ENCODE results near the gene RAET1L.

DNA sequence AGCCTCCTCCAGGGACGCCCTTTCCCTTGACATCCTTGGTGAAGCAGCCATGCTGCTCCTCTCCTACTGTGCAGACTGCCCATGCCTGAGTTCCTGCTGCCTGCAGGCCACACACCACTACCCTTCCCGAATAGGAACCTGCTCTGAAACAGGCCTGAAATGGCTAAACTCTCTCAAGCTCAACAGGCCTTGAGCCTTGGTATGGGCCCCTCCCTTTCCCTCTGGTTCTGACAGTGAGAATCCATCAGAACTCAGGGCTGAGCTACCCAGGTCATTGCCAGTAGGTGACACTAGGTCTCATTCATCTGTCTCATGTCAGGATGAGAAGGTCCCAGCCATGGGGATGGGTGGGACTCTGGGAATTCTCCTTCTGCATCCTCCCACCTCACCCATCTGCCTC, 25.7 kb downstream of the RAET1L start:
- TF ChIP-seq EZH2 (IDR thresholded peaks at IDR 0.05; ENCODE audit: borderline replicate concordance, insufficient read depth, low read depth, low read length, poor library complexity, severe bottlenecking): no peak
- TF ChIP-seq, protein P1, sequence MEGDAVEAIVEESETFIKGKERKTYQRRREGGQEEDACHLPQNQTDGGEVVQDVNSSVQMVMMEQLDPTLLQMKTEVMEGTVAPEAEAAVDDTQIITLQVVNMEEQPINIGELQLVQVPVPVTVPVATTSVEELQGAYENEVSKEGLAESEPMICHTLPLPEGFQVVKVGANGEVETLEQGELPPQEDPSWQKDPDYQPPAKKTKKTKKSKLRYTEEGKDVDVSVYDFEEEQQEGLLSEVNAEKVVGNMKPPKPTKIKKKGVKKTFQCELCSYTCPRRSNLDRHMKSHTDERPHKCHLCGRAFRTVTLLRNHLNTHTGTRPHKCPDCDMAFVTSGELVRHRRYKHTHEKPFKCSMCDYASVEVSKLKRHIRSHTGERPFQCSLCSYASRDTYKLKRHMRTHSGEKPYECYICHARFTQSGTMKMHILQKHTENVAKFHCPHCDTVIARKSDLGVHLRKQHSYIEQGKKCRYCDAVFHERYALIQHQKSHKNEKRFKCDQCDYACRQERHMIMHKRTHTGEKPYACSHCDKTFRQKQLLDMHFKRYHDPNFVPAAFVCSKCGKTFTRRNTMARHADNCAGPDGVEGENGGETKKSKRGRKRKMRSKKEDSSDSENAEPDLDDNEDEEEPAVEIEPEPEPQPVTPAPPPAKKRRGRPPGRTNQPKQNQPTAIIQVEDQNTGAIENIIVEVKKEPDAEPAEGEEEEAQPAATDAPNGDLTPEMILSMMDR (IDR thresholded peaks at IDR 0.05): no peak

All from B cell (primary cell).